BLaER1 treated with 17β-estradiol and CSF1 and Interleukin-3, amounts not matched to agents 10 nM and 100 nM (cell line): ENCODE results near the gene LRRC45.
A peak's percentile ranks its signal among the peaks of the same experiment; 100 is the strongest.

Experiments used
- H3K27ac ChIP-seq, 11 experiments: shearing (Covaris generic); formaldehyde crosslinking; 2 replicates each; pipeline ENCODE4 v1.8.1; 2022
- H3K27me3 ChIP-seq, 11 experiments: shearing (Covaris generic); formaldehyde crosslinking; 2 replicates each; pipeline ENCODE4 v1.8.1; 2022
- H3K36me3 ChIP-seq, 11 experiments: shearing (Covaris generic); formaldehyde crosslinking; 2 replicates each; pipeline ENCODE4 v1.8.1; 2022
- H3K4me1 ChIP-seq, 10 experiments: shearing (Covaris generic); formaldehyde crosslinking; 2 replicates each; pipeline ENCODE4 v1.8.1; 2022
- H3K4me2 ChIP-seq, 11 experiments: shearing (Covaris generic); formaldehyde crosslinking; 2 replicates each; pipeline ENCODE4 v1.8.1; 2022
- H3K4me3 ChIP-seq, 10 experiments: shearing (Covaris generic); formaldehyde crosslinking; 2 replicates each; pipeline ENCODE4 v1.8.1; 2022
- H3K9ac ChIP-seq, 11 experiments: shearing (Covaris generic); formaldehyde crosslinking; 2 replicates each; pipeline ENCODE4 v1.8.1; 2022
- H3K9me3 ChIP-seq, 11 experiments: shearing (Covaris generic); formaldehyde crosslinking; replicated peaks in 1 of 11; 2 replicates each; pipeline ENCODE4 v1.8.1; 2022
- H4K20me1 ChIP-seq, 11 experiments: shearing (Covaris generic); formaldehyde crosslinking; 2 replicates each; pipeline ENCODE4 v1.8.1; 2022
- Cebpa-rat ChIP-seq, 11 experiments: shearing (Covaris generic); IDR thresholded peaks; 2 replicates each; pipeline ENCODE4 v1.8.1; 2022

LRRC45 gene

DNA sequence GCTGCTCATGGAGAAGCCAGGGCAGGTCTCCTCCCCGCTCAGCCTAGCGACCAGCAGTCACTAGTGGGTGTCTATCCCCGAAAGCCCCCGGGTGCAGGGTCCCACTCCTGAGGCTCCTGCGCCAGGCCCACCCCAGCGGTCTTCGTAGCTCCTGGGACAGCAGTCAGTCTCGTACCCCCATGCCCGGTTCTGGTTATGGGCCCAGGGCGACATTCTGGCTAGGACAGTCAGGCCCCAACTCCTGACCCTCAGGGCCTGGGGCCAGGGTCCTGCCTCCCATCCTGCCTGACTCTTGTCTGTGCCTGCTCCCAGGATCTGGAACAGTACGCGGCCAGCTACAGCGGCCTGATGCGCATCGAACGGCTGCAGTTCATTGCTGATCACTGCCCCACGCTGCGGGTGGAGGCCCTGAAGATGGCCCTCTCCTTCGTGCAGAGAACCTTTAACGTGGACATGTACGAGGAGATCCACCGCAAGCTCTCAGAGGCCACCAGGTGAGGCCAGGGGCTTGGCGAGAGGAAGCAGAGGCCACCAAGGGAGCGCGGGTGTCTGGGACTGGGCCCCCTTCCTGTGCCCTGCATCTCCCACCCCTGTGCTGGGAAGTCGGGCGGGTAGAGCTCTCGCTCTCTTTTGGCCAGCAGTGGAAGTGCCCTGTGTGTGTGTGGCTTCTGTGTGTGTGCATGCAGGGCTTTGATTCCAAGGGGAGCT lies 30.6 kb downstream of the LRRC45 start:
- peaks cover 53 to 72% (median 68%) of the 10 kb centered on the region in 11 experiments for H3K36me3 ChIP-seq
- H3K27ac ChIP-seq: no peak overlapping the region
- no peak for TF ChIP-seq Cebpa-rat (IDR thresholded peaks at IDR 0.05)
- H3K4me3 ChIP-seq: peak overlapping the region in 8 of 10 experiments; percentile 9 to 99 (median 96); a peak in 9 of 20 replicates
- H4K20me1 ChIP-seq: peaks cover 0 to 78% (median 66%) of the 10 kb centered on the region in 11 experiments; a peak in 20 of 22 replicates
- H3K9me3 ChIP-seq: no peaks in the 10 kb centered on the region
- H3K4me2 ChIP-seq: peak overlapping the region; percentile 90 to 100 (median 98); a peak in 21 of 22 replicates
- H3K27me3 ChIP-seq: no peaks in the 10 kb centered on the region
- H3K9ac ChIP-seq: peak overlapping the region; percentile 82 to 94 (median 89); a peak in 18 of 22 replicates
- peaks cover 29 to 57% (median 38%) of the 10 kb centered on the region in 10 experiments for H3K4me1 ChIP-seq

DNA sequence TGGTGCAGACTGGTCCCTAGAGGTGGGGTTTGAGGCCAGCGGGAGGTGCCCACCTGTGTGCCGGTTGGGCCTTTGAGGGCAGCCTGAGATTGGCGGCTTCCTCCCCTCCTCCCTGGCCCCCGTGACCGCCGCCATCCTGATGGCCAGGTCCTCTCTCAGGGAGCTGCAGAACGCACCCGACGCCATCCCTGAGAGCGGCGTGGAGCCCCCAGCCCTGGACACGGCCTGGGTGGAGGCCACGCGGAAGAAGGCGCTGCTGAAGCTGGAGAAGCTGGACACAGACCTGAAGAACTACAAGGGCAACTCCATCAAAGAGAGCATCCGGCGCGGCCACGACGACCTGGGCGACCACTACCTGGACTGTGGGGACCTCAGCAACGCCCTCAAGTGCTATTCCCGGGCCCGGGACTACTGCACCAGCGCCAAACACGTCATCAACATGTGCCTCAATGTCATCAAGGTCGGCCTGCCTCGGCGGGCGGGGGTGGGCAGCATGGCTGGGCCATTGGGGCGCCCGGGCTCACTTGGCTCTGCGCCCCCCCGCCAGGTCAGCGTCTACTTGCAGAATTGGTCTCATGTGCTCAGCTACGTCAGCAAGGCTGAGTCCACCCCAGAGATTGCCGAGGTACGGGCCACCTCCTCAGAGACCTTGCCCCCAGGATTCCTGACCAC lies 31.4 kb downstream of the LRRC45 start:
- Histone ChIP-seq H3K9ac (peak overlapping the region in 4 of 11 experiments; percentile 5 to 94 (median 56); a peak in 3 of 22 replicates), H4K20me1 (peaks cover 0 to 86% (median 74%) of the 10 kb centered on the region in 11 experiments; a peak in 20 of 22 replicates), H3K27ac (no peak overlapping the region), H3K36me3 (peaks cover 57 to 73% (median 68%) of the 10 kb centered on the region in 11 experiments), H3K9me3 (no peaks in the 10 kb centered on the region), H3K4me1 (peaks cover 32 to 65% (median 45%) of the 10 kb centered on the region in 10 experiments), H3K4me2 (no peak overlapping the region; a peak in 1 of 22 replicates), H3K4me3 (no peak overlapping the region; a peak in 1 of 20 replicates), H3K27me3 (no peaks in the 10 kb centered on the region)
- TF ChIP-seq Cebpa-rat (IDR thresholded peaks at IDR 0.05): no peak

DNA sequence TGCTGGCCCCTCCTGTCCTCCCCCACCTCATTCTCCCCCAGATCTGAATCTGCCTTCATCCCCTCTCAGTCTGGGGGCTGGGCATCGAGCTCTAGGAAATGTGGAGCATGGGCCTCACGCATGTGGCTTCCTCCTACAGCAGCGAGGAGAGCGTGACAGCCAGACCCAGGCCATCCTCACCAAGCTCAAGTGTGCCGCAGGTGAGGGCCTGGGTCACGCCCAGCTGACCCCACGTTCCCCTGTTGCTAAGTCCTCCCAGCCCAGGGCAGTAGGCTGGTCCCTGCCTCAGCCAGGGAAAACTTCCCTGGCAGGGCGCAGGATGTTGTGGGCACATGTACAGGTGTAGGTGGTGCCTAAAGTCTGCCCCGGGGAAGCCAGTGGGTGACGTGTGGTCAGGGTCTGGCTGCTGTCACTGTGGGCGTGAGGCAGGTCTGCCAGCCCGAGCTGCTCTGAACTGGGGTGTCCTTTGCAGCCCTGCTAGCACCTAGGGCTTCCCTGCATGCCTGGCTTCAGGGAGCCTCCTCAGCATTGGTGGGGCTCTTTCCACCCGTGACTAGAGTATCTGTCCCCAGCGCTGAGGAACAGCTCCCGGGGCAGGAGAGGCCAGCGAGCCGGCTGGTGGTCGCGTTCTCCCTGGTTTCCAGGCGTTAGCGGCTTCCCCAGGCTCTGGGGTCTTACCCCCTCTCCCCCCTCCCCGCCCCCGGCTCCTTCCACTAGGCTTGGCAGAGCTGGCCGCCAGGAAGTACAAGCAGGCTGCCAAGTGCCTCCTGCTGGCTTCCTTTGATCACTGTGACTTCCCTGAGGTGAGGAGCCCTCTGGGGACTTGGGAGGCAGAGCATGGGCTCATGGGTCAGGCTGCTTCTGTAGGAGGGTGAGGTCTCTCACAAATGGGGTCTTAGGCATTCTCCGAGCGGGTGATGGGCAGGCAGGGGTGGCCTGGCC lies 32.2 kb downstream of the LRRC45 start:
- Histone ChIP-seq H3K27ac (no peak overlapping the region), H3K27me3 (no peaks in the 10 kb centered on the region), H3K4me2 (0 out of 22 replicates have a peak overlapping the region, but pooled peaks of 1 of the 11 experiments have one; percentile 1), H4K20me1 (peaks cover 0 to 92% (median 82%) of the 10 kb centered on the region in 11 experiments; a peak in 20 of 22 replicates), H3K4me3 (no peak overlapping the region), H3K9me3 (no peaks in the 10 kb centered on the region), H3K4me1 (peaks cover 24 to 68% (median 50%) of the 10 kb centered on the region in 10 experiments), H3K9ac (peak overlapping the region in 3 of 11 experiments; percentile 5 to 23 (median 14); a peak in 3 of 22 replicates), H3K36me3 (peaks cover 62 to 73% (median 72%) of the 10 kb centered on the region in 11 experiments)
- TF ChIP-seq Cebpa-rat (IDR thresholded peaks at IDR 0.05): no peak

- no peak overlapping the region for H3K27ac ChIP-seq
- H3K4me1 ChIP-seq: peaks cover 17 to 68% (median 47%) of the 10 kb centered on the region in 10 experiments
- peaks cover 70 to 82% (median 80%) of the 10 kb centered on the region in 11 experiments for H3K36me3 ChIP-seq
Observed at GRCh38 chr17:82055965-82056728, 33.0 kb downstream of the LRRC45 start.

DNA sequence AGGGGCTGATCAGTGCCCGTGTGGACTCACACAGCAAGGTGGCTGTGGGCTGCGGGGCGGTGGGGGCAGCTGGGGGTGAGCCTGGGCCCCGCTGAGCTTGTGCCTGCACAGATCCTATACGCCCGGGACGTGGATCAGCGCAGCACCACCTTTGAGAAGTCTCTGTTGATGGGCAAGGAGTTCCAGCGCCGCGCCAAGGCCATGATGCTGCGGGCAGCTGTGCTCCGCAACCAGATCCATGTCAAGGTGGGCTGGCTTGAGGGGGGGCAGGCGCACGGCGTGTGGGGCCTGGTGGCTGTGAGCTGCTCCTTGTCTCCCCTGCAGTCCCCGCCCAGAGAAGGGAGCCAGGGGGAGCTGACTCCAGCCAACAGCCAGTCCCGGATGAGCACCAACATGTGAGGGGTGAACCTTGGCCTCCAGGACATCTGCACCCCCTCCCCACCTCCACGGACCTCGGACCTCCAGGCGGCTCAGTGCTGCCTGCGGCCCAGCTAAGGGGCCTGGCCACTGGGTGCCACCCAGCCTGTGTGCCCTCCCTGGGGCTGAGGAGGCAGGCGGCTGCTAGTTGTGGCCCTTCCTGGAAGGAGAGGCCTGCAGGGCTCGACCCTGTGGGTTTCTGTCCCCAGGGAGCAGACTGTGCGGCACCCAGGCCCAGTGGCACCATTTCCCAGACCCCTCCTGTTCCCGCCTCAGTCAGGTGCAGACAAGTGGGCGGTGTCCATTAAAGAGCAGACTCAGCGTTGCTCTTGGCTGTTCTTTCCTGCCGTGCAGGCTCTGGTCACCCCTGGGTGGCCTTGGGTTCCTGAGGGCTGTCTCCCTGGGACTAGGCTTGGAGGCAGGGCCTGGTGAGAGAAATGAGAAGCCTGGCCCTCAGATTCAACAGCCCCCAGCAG lies 33.9 kb downstream of the LRRC45 start:
- peaks cover 76 to 88% (median 86%) of the 10 kb centered on the region in 11 experiments for H3K36me3 ChIP-seq
- no peak for TF ChIP-seq Cebpa-rat (IDR thresholded peaks at IDR 0.05)
- no peaks in the 10 kb centered on the region for H3K27me3 ChIP-seq
- peaks cover 0 to 98% (median 95%) of the 10 kb centered on the region in 11 experiments; a peak in 20 of 22 replicates for H4K20me1 ChIP-seq
- no peak overlapping the region for H3K27ac ChIP-seq
- no peak overlapping the region for H3K4me3 ChIP-seq
- H3K9ac ChIP-seq: peak overlapping the region in 4 of 11 experiments; percentile 15 to 41 (median 28); a peak in 5 of 22 replicates
- no peaks in the 10 kb centered on the region for H3K9me3 ChIP-seq
- H3K4me2 ChIP-seq: peak overlapping the region in 4 of 11 experiments; percentile 7 to 14 (median 9); a peak in 2 of 22 replicates
- peaks cover 17 to 68% (median 47%) of the 10 kb centered on the region in 10 experiments for H3K4me1 ChIP-seq

More at GRCh38 chr17:82055965-82056728, 33.0 kb downstream of the LRRC45 start:
- H4K20me1 ChIP-seq: peaks cover 0 to 93% (median 90%) of the 10 kb centered on the region in 11 experiments; a peak in 20 of 22 replicates
- TF ChIP-seq Cebpa-rat (IDR thresholded peaks at IDR 0.05): no peak
- no peaks in the 10 kb centered on the region for H3K9me3 ChIP-seq
- H3K27me3 ChIP-seq: no peaks in the 10 kb centered on the region
- H3K9ac ChIP-seq: no peak overlapping the region
- H3K4me2 ChIP-seq: no peak overlapping the region
- H3K4me3 ChIP-seq: no peak overlapping the region

DNA sequence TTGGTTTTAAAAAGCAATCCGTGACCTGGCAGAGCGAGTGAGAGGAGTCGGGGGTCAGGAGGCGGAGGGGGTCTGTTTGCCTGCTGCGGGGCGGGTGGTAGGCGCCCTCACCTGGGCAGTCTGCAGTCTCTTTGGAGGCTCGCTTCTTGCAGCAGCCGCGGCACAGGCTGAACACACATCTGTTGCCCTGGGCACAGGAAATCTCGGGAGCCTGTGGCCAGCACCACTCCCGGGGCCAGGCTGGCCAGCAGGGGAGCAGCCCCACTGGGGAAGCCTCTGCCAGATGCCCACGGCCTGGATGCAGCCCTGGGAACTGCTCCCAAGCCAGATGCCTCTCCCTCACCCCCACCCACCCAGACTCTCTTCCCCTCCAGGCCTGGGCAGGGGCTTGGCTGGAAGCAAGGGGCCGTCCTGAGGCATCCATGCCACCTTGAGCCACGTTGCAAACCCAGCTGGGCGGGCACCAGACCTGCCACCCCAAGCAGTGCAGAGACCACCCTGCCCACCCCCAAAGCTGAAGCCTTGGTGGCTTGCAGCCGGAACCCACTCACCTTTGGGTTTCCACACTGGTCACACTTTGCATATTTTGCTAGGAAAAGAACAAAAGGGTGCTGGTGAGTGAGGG lies 35.2 kb downstream of the LRRC45 start:
- Histone ChIP-seq H3K4me3 (no peak overlapping the region), H3K27me3 (no peaks in the 10 kb centered on the region), H3K4me1 (peaks cover 9 to 58% (median 38%) of the 10 kb centered on the region in 10 experiments), H3K27ac (no peak overlapping the region), H3K36me3 (peaks cover 90 to 98% (median 97%) of the 10 kb centered on the region in 11 experiments), H3K9me3 (no peaks in the 10 kb centered on the region), H3K4me2 (peak overlapping the region in 5 of 11 experiments; percentile 54 to 84 (median 73); a peak in 6 of 22 replicates), H4K20me1 (peaks cover 0 to 98% (median 95%) of the 10 kb centered on the region in 11 experiments; a peak in 19 of 22 replicates), H3K9ac (peak overlapping the region in 2 of 11 experiments; percentile 55 to 68; a peak in 4 of 22 replicates)
- no peak for TF ChIP-seq Cebpa-rat (IDR thresholded peaks at IDR 0.05)
